ENCODE data around the gene SP100. TPM values are rescaled to one million over a fixed set of nuclear protein-coding genes. Genes with fewer than 3 reads are reported as not detected.
A peak's percentile ranks its signal among the peaks of the same experiment; 100 is the strongest.

The SP100 gene
- total and polyA plus RNA-seq, 2 of the 13 experiments (the other 11 are each of a cell fraction or from before 2014, with no cell fraction given) = 12.6 to 16.5 TPM

GRCh38 chr2:230582851-230583283, 166.9 kb downstream of the SP100 start:
- Histone ChIP-seq H3K27me3 (ENCODE audit: control insufficient read depth in 1 of 2, insufficient read depth in 2 of 2, low read length in 2 of 2) (peaks cover 3 to 24% of the 10 kb centered on the region in 2 experiments; a peak in 4 of 5 replicates), H3K79me2 (ENCODE audit: insufficient read depth, low read length) (no peaks in the 10 kb centered on the region), H2AFZ (ENCODE audit: low read length) (no peak overlapping the region), H4K20me1 (ENCODE audit: insufficient read depth, low read length) (no peaks in the 10 kb centered on the region), H3K4me2 (ENCODE audit: low read depth, low read length) (no peak overlapping the region), H3K27ac (ENCODE audit: extremely low read length, insufficient read depth, low read length) (no peak overlapping the region), H3K36me3 (replicated peaks in 1 of 2; ENCODE audit: control insufficient read depth in 1 of 2, insufficient read depth in 2 of 2, low read length in 2 of 2) (no peaks in the 10 kb centered on the region), H3K9ac (ENCODE audit: insufficient read depth, low read depth, low read length) (no peak overlapping the region), H3K4me3 (replicated peaks in 1 of 3; ENCODE audit: insufficient read depth in 1 of 3, low read depth in 2 of 3, low read length in 3 of 3) (no peak overlapping the region), H3K4me1 (ENCODE audit: insufficient read depth, low read length) (0 out of 2 replicates have a peak, but pooled peaks cover 5% of the 10 kb centered on the region), H3K9me3 (ENCODE audit: low read length) (no peaks in the 10 kb centered on the region)
- POLR2A ChIA-PET = no interaction called here
- 50% methylated on average over 5 of the region's 5 CpGs for WGBS (ENCODE audit: low lambda C conversion rate)
- CTCF ChIA-PET (ENCODE audit: low intra/inter-chr PET ratio, low total read pairs) = no interaction called here
- DNase-seq (ENCODE audit: low spot score) (no peak), FAIRE-seq (no peak), ATAC-seq (no peak)
- TF ChIP-seq ZNF678 (CRISPR knock-in tag; IDR thresholded peaks at IDR 0.05) (no peak), ZNF629 (CRISPR knock-in tag; conservative IDR thresholded peaks at IDR 0.05) (peak; percentile 50; the same call in 1 of the 2 replicates)
- in situ Hi-C loops (cut with HindIII; ENCODE audit: extremely low pct_ligation_motif_present, low pct_unique_long_range_greater_than_20kb) = no loop called here
- intact Hi-C loops (cut with micrococcal nuclease; ENCODE audit: unreplicated experiment) = no loop called here
- BruUV-seq (replicated peaks) = no TSS peak

- Histone ChIP-seq H3K79me2 (ENCODE audit: insufficient read depth, low read length) (no peaks in the 10 kb centered on the region), H4K20me1 (ENCODE audit: insufficient read depth, low read length) (no peaks in the 10 kb centered on the region), H2AFZ (ENCODE audit: low read length) (no peak overlapping the region), H3K4me1 (ENCODE audit: insufficient read depth, low read length) (no peaks in the 10 kb centered on the region), H3K36me3 (replicated peaks in 1 of 2; ENCODE audit: control insufficient read depth in 1 of 2, insufficient read depth in 2 of 2, low read length in 2 of 2) (no peaks in the 10 kb centered on the region), H3K4me3 (replicated peaks in 1 of 3; ENCODE audit: insufficient read depth in 1 of 3, low read depth in 2 of 3, low read length in 3 of 3) (no peak overlapping the region), H3K27me3 (ENCODE audit: control insufficient read depth in 1 of 2, insufficient read depth in 2 of 2, low read length in 2 of 2) (peaks cover 3 to 21% of the 10 kb centered on the region in 2 experiments; a peak in 4 of 5 replicates), H3K9me3 (ENCODE audit: low read length) (no peaks in the 10 kb centered on the region), H3K4me2 (ENCODE audit: low read depth, low read length) (no peak overlapping the region), H3K9ac (ENCODE audit: insufficient read depth, low read depth, low read length) (no peak overlapping the region), H3K27ac (ENCODE audit: extremely low read length, insufficient read depth, low read length) (no peak overlapping the region)
- ChIA-PET POLR2A (no interaction called here), CTCF (ENCODE audit: low intra/inter-chr PET ratio, low total read pairs) (no interaction called here)
- no peak for DNase-seq (ENCODE audit: low spot score)
- no peak for FAIRE-seq
- 0% methylated on average over 2 of the region's 2 CpGs for WGBS (ENCODE audit: low lambda C conversion rate)
- in situ Hi-C loops (cut with HindIII; ENCODE audit: extremely low pct_ligation_motif_present, low pct_unique_long_range_greater_than_20kb) = no loop called here
- intact Hi-C loops (cut with micrococcal nuclease; ENCODE audit: unreplicated experiment) = no loop called here
- no TSS peak for BruUV-seq (replicated peaks)
- ATAC-seq = no peak
- no peak for TF ChIP-seq ZNF160 (CRISPR knock-in tag; IDR thresholded peaks at IDR 0.05)
- TF ChIP-seq FLYWCH1 (CRISPR knock-in tag; IDR thresholded peaks at IDR 0.05) = no peak
- no peak for TF ChIP-seq ZNF446 (CRISPR knock-in tag; IDR thresholded peaks at IDR 0.05)
- TF ChIP-seq HNF4A (CRISPR knock-in tag; IDR thresholded peaks at IDR 0.05) = no peak
- no peak for TF ChIP-seq IKZF1 (IDR thresholded peaks at IDR 0.05)
- no peak for TF ChIP-seq ZNF567 (CRISPR knock-in tag; IDR thresholded peaks at IDR 0.05; ENCODE audit: borderline replicate concordance)
- no peak for TF ChIP-seq SRSF9 (IDR thresholded peaks at IDR 0.05; ENCODE audit: borderline replicate concordance, insufficient read depth, low read depth, low read length, poor library complexity, severe bottlenecking)
- TF ChIP-seq SMC3 (IDR thresholded peaks at IDR 0.05; ENCODE audit: low read length) = no peak
- TF ChIP-seq ZNF710 (CRISPR knock-in tag; IDR thresholded peaks at IDR 0.05; ENCODE audit: borderline replicate concordance) = no peak
- TF ChIP-seq KDM6A (CRISPR knock-in tag; IDR thresholded peaks at IDR 0.05; ENCODE audit: low read depth) = no peak
- TF ChIP-seq ZNF770 (CRISPR knock-in tag; IDR thresholded peaks at IDR 0.05) = no peak
- TF ChIP-seq FOSL1 (CRISPR knock-in tag; IDR thresholded peaks at IDR 0.05; ENCODE audit: borderline replicate concordance) = no peak
- TF ChIP-seq GATAD1 (CRISPR knock-in tag; IDR thresholded peaks at IDR 0.05) = no peak
- TF ChIP-seq ARNT2 (CRISPR knock-in tag; IDR thresholded peaks at IDR 0.05; ENCODE audit: low read depth) = no peak
These were observed 167.6 kb downstream of the SP100 start for GRCh38 chr2:230583581-230583980.

Data from HepG2 (cell line).